22Rv1 (cell line): Measurements from ENCODE around the gene TTC9.

Experiments
- CTCF ChIP-seq: fragments of 450-650 bp; IDR thresholded peaks from 2 replicates; pipeline ENCODE4 v1.5.1; 2017; ENCODE audit warnings: mild to moderate bottlenecking
- ZFX ChIP-seq: fragments of 450-650 bp; IDR thresholded peaks from 2 replicates; pipeline ENCODE4 v1.6.1; 2017; ENCODE audit warnings: antibody characterized with exemption, borderline replicate concordance

- TF ChIP-seq CTCF, result no peak
- TF ChIP-seq ZFX, result no peak
These were observed 79.8 kb downstream of the TTC9 start for GRCh38 chr14:70721542-70721941.
